GM21576 (cell line): Measurements from ENCODE around the gene TBX19.
"Not testable (repeated sequence)": the region's sequence is repeated elsewhere in the genome, so short reads cannot be mapped to it uniquely, and the experiment has no call there.

Experiments
- ATAC-seq: cut with Tn5 transposase; IDR thresholded peaks from one replicate; pipeline ENCODE4 v1.9.1; 2021; ENCODE audit warnings: mild to moderate bottlenecking, moderate library complexity; ENCODE audit not compliant: unreplicated experiment

TBX19 gene

GRCh38 chr1:168354335-168355269, 73.9 kb downstream of the TBX19 start:
- not testable (repeated sequence) for ATAC-seq

GRCh38 chr1:168360151-168361021, 79.7 kb downstream of the TBX19 start:
- ATAC-seq: no peak

GRCh38 chr1:168361252-168361651, 80.6 kb downstream of the TBX19 start:
- no peak for ATAC-seq

GRCh38 chr1:168362991-168363390, 82.3 kb downstream of the TBX19 start:
- no peak for ATAC-seq
